Mucosa of descending colon (tissue), 3 donors: ENCODE data around the gene TMSB10. TPM values are rescaled to one million over a fixed set of nuclear protein-coding genes. Genes with fewer than 3 reads are reported as not detected.
"Not testable (repeated sequence)": the region's sequence is repeated elsewhere in the genome, so short reads cannot be mapped to it uniquely, and the experiment has no call there.

Experiments
- ATAC-seq: fragments of 200-7000 bp; cut with Tn5 transposase; one replicate; pipeline ENCODE4 v1.9.1; 2020; ENCODE audit warnings: mild to moderate bottlenecking, moderate library complexity
- DNase-seq, 3 donors: peaks; one replicate each; pipeline ENCODE4 v3.0.0-alpha.2; 2020
- H3K36me3 ChIP-seq: fragments of 200-600 bp; one replicate; pipeline ENCODE4 v1.8.0; 2021; ENCODE audit warnings: low read depth, mild to moderate bottlenecking
- H3K4me1 ChIP-seq: fragments of 200-600 bp; one replicate; pipeline ENCODE4 v1.8.0; 2021; ENCODE audit warnings: low read depth, mild to moderate bottlenecking
- H3K4me3 ChIP-seq: fragments of 200-600 bp; one replicate; pipeline ENCODE4 v1.8.0; 2021; ENCODE audit warnings: mild to moderate bottlenecking
- H3K9me3 ChIP-seq: fragments of 200-600 bp; one replicate; pipeline ENCODE4 v1.8.0; 2021; ENCODE audit warnings: mild to moderate bottlenecking
- CTCF ChIP-seq: fragments of 200-600 bp; IDR thresholded peaks from one replicate; pipeline ENCODE4 v1.8.0; 2022; ENCODE audit warnings: antibody characterized with exemption, mild to moderate bottlenecking
- intact Hi-C, 2 donors: fragments of 100-400 bp; cut with DNase I in 1 of 2; cut with micrococcal nuclease in 1 of 2; formaldehyde crosslinking; loops; one replicate each; pipeline versions ENCODE4 v1.11.0 to v1.11.1; 2022; cut with DNase I, micrococcal nuclease
- total RNA-seq, 3 donors: library from RNA; stranded (reverse); fragmentation: NEBNext Ultra II Directional in 2 of 3; extraction: Animal tissue kit (Norgen Biotek cat#: 25700) in 2 of 3; gene quantifications; one replicate each; pipeline versions ENCODE4 v1.2.1 to v1.2.4, GENCODE V29; 2021 to 2023
- donor health status: DM: no; HTN: no; CAD: no; lungs with moderate emphysema.
- donor health status: DM: no; HTN: no; CAD: no.
- donor health status: DM: no; HTN: yes; CAD: no.

Gene TMSB10
- total RNA-seq, 3 donors from 2014 or later, result 798 to 2,724 (median 1,605) TPM

GRCh38 chr2:84940088-84940470 is 34.6 kb downstream of the TMSB10 start:
- no peak for TF ChIP-seq CTCF
- no peak for ATAC-seq

GRCh38 chr2:84940831-84941412 is 35.5 kb downstream of the TMSB10 start:
- H3K4me1 ChIP-seq, result peaks cover 10% of the 10 kb centered on the region
- DNase-seq, result peak in 1 of 3 donors; percentile 42
- peak; percentile 47 for ATAC-seq

More at GRCh38 chr2:84940088-84940470, 34.6 kb downstream of the TMSB10 start:
- peaks cover 10% of the 10 kb centered on the region for H3K4me1 ChIP-seq
- intact Hi-C loops, result no loop called here
- no peak for DNase-seq
- no peaks in the 10 kb centered on the region for H3K9me3 ChIP-seq
- no peak overlapping the region for H3K4me3 ChIP-seq
- no peaks in the 10 kb centered on the region for H3K36me3 ChIP-seq

GRCh38 chr2:84942166-84942565 is 36.7 kb downstream of the TMSB10 start:
- Histone ChIP-seq H3K4me3 (no peak overlapping the region), H3K36me3 (no peaks in the 10 kb centered on the region), H3K4me1 (peaks cover 18% of the 10 kb centered on the region), H3K9me3 (no peaks in the 10 kb centered on the region)
- ATAC-seq (no peak), DNase-seq (no peak)
- TF ChIP-seq CTCF, result no peak
- intact Hi-C loops, result no loop called here

More at GRCh38 chr2:84940831-84941412, 35.5 kb downstream of the TMSB10 start:
- intact Hi-C loops, result no loop called here
- no peak for TF ChIP-seq CTCF
- Histone ChIP-seq H3K4me3 (no peak overlapping the region), H3K36me3 (no peaks in the 10 kb centered on the region), H3K9me3 (no peaks in the 10 kb centered on the region)

- H3K4me1 ChIP-seq, result peaks cover 18% of the 10 kb centered on the region
- intact Hi-C loops, result no loop called here
- TF ChIP-seq CTCF, result no peak
- H3K9me3 ChIP-seq, result no peaks in the 10 kb centered on the region
- DNase-seq (no peak), ATAC-seq (no peak)
- H3K36me3 ChIP-seq, result no peaks in the 10 kb centered on the region
- no peak overlapping the region for H3K4me3 ChIP-seq
Observed at GRCh38 chr2:84942964-84943421, 37.5 kb downstream of the TMSB10 start.

GRCh38 chr2:84944295-84944909 is 38.9 kb downstream of the TMSB10 start:
- Histone ChIP-seq H3K36me3 (no peaks in the 10 kb centered on the region), H3K4me1 (peaks cover 18% of the 10 kb centered on the region), H3K9me3 (no peaks in the 10 kb centered on the region), H3K4me3 (no peak overlapping the region)
- intact Hi-C loops, result no loop called here
- no peak for DNase-seq
- ATAC-seq, result no peak
- no peak for TF ChIP-seq CTCF

- H3K4me1 ChIP-seq, H3K9me3 ChIP-seq, intact Hi-C loops, H3K4me3 ChIP-seq, H3K36me3 ChIP-seq: not testable (repeated sequence)
- ATAC-seq (peak; percentile 72), DNase-seq (peak in 2 of 3 donors; percentile 48 to 57)
Observed at GRCh38 chr2:84945838-84946203, 40.4 kb downstream of the TMSB10 start.
